Nephron progenitor cell (in vitro differentiated cells): ENCODE data around the gene ITGAE.

Source experiments
- DNase-seq: peaks from one replicate; pipeline ENCODE4 v3.0.0; 2021
- H3K27ac Mint-ChIP-seq: 2 replicates; pipeline ENCODE4 v1.8.0; 2021; ENCODE audit warnings: mild to moderate bottlenecking, moderate library complexity, mixed read lengths
- H3K27me3 Mint-ChIP-seq: 2 replicates; pipeline ENCODE4 v1.8.0; 2021; ENCODE audit warnings: mild to moderate bottlenecking, low read depth, mixed read lengths; ENCODE audit not compliant: poor library complexity
- H3K36me3 Mint-ChIP-seq: 2 replicates; pipeline ENCODE4 v1.8.0; 2021; ENCODE audit warnings: low read depth, mixed read lengths
- H3K4me1 Mint-ChIP-seq: 2 replicates; pipeline ENCODE4 v1.8.0; 2021; ENCODE audit warnings: mixed read lengths
- H3K4me3 Mint-ChIP-seq: 2 replicates; pipeline ENCODE4 v1.8.0; 2021; ENCODE audit warnings: mild to moderate bottlenecking, moderate library complexity, mixed read lengths
- H3K9me3 Mint-ChIP-seq: 2 replicates; pipeline ENCODE4 v1.8.0; 2021; ENCODE audit warnings: mild to moderate bottlenecking, moderate library complexity, mixed read lengths
- CTCF ChIP-seq: fragments of 200-600 bp; sonication (generic); IDR thresholded peaks from 2 replicates; pipeline ENCODE4 v1.5.0; 2021; ENCODE audit warnings: antibody characterized with exemption

The ITGAE gene

GRCh38 chr17:3804503-3804931, 3.5 kb upstream of the ITGAE start:
- peaks cover 36% of the 10 kb centered on the region for H3K4me1 Mint-ChIP-seq
- peaks cover 7% of the 10 kb centered on the region for H3K27me3 Mint-ChIP-seq
- no peak for TF ChIP-seq CTCF
- H3K4me3 Mint-ChIP-seq = no peak overlapping the region
- H3K27ac Mint-ChIP-seq = peak overlapping the region; percentile 48
- H3K36me3 Mint-ChIP-seq = peaks cover 36% of the 10 kb centered on the region
- no peak for DNase-seq
- H3K9me3 Mint-ChIP-seq = no peaks in the 10 kb centered on the region

- Mint-ChIP-seq H3K9me3 (no peaks in the 10 kb centered on the region), H3K27ac (peak overlapping the region; percentile 97), H3K27me3 (peaks cover 7% of the 10 kb centered on the region), H3K4me3 (no peak overlapping the region), H3K36me3 (peaks cover 30% of the 10 kb centered on the region), H3K4me1 (peaks cover 39% of the 10 kb centered on the region)
- no peak for TF ChIP-seq CTCF
- DNase-seq = no peak
These were observed 2.3 kb upstream of the ITGAE start for GRCh38 chr17:3803308-3803640.

- no peak for TF ChIP-seq CTCF
- peak overlapping the region; percentile 97 for H3K27ac Mint-ChIP-seq
- peaks cover 10% of the 10 kb centered on the region for H3K27me3 Mint-ChIP-seq
- no peak overlapping the region for H3K4me3 Mint-ChIP-seq
- peaks cover 41% of the 10 kb centered on the region for H3K4me1 Mint-ChIP-seq
- DNase-seq = no peak
- peaks cover 24% of the 10 kb centered on the region for H3K36me3 Mint-ChIP-seq
- H3K9me3 Mint-ChIP-seq = no peaks in the 10 kb centered on the region
These were observed 1.7 kb upstream of the ITGAE start for GRCh38 chr17:3802461-3803307.

- H3K27me3 Mint-ChIP-seq = peaks cover 10% of the 10 kb centered on the region
These were observed 804 bp upstream of the ITGAE start for GRCh38 chr17:3801792-3802191.

GRCh38 chr17:3801347-3801746, 359 bp upstream of the ITGAE start:
- H3K36me3 Mint-ChIP-seq = peaks cover 13% of the 10 kb centered on the region
- peaks cover 10% of the 10 kb centered on the region for H3K27me3 Mint-ChIP-seq
- no peak for DNase-seq

More at GRCh38 chr17:3801792-3802191, 804 bp upstream of the ITGAE start:
- peaks cover 15% of the 10 kb centered on the region for H3K36me3 Mint-ChIP-seq
- no peak for DNase-seq
- peaks cover 39% of the 10 kb centered on the region for H3K4me1 Mint-ChIP-seq
- H3K27ac Mint-ChIP-seq = peak overlapping the region; percentile 64
- no peak overlapping the region for H3K4me3 Mint-ChIP-seq
- no peak for TF ChIP-seq CTCF
- H3K9me3 Mint-ChIP-seq = no peaks in the 10 kb centered on the region

More at GRCh38 chr17:3801347-3801746, 359 bp upstream of the ITGAE start:
- H3K4me3 Mint-ChIP-seq = no peak overlapping the region
- no peak overlapping the region for H3K27ac Mint-ChIP-seq
- H3K9me3 Mint-ChIP-seq = no peaks in the 10 kb centered on the region
- TF ChIP-seq CTCF = no peak
- peaks cover 41% of the 10 kb centered on the region for H3K4me1 Mint-ChIP-seq
